Effector memory CD8-positive, alpha-beta T cell (primary cell): ENCODE results near the gene SLC12A5.
A peak's percentile ranks its signal among the peaks of the same experiment; 100 is the strongest.

Experiments
- ATAC-seq: fragments of 150-1000 bp; cut with Tn5 transposase; replicated peaks from 2 replicates; pipeline ENCODE4 v1.10.0; 2021; ENCODE audit warnings: mild to moderate bottlenecking, moderate library complexity
- DNase-seq, 3 experiments: peaks; one replicate each; pipeline ENCODE4 v3.0.0; 2021
- H3K27ac Mint-ChIP-seq, 2 donors: one replicate each; pipeline ENCODE4 v1.8.0; 2022; ENCODE audit warnings: mild to moderate bottlenecking in 2 of 2, mixed read lengths in 2 of 2, moderate library complexity in 2 of 2
- H3K27me3 Mint-ChIP-seq, 2 donors: one replicate each; pipeline ENCODE4 v1.8.0; 2022; ENCODE audit warnings: mixed read lengths in 2 of 2
- H3K36me3 Mint-ChIP-seq: one replicate; pipeline ENCODE4 v1.8.0; 2022; ENCODE audit warnings: mild to moderate bottlenecking, moderate library complexity, mixed read lengths; ENCODE audit not compliant: insufficient read depth
- H3K4me1 Mint-ChIP-seq, 2 donors: one replicate each; pipeline ENCODE4 v1.8.0; 2022; ENCODE audit warnings: low read depth in 2 of 2, mixed read lengths in 2 of 2
- H3K4me3 Mint-ChIP-seq, 2 donors: one replicate each; pipeline ENCODE4 v1.8.0; 2022; ENCODE audit warnings: mild to moderate bottlenecking in 2 of 2, mixed read lengths in 2 of 2, moderate library complexity in 2 of 2
- H3K9me3 Mint-ChIP-seq, 2 donors: one replicate each; pipeline ENCODE4 v1.8.0; 2022; ENCODE audit warnings: mixed read lengths in 2 of 2

The SLC12A5 gene

DNA sequence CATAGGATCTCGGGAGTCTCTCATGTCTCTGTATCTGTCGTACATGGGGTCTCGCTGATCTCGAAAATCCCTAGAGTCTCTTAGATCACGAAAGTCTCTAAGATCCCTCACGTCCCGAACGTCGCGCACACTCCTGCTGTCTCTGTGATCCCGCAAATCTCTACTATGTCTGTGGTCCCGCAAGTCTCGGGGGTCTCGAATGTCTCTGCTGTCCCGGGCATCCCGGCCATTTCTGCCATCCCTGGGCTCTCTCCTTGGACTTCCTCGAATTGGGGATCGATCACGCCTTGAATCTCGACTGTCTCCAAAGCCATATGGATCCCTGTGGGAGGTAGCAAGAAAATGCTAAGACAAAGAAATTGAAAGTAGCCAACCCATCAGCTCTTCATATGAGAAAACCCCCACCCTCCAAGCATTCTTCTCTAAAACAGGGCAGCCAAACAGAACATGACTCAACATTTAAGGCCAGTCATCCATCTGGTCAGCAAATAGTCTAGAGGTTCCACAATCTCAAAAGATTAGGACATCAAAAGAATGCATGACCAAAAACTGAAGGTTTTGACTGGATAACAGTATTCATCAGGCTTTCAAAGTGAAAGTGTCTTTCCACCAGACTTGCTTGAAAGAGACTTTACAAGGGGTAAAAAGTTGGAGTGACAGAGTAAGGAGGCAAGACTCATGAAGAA is 41.3 kb downstream of the SLC12A5 start:
- Mint-ChIP-seq H3K4me1 (peaks cover 3 to 14% of the 10 kb centered on the region in 2 donors), H3K4me3 (no peak overlapping the region), H3K9me3 (no peaks in the 10 kb centered on the region), H3K27ac (no peak overlapping the region), H3K27me3 (no peaks in the 10 kb centered on the region), H3K36me3 (peaks cover 36% of the 10 kb centered on the region)
- ATAC-seq (no peak), DNase-seq (no peak)

- H3K27ac Mint-ChIP-seq = no peak overlapping the region
- H3K4me1 Mint-ChIP-seq = peaks cover 3 to 14% of the 10 kb centered on the region in 2 donors
- ATAC-seq = no peak
- H3K9me3 Mint-ChIP-seq = no peaks in the 10 kb centered on the region
- peaks cover 28% of the 10 kb centered on the region for H3K36me3 Mint-ChIP-seq
- no peak for DNase-seq
- no peaks in the 10 kb centered on the region for H3K27me3 Mint-ChIP-seq
- H3K4me3 Mint-ChIP-seq = no peak overlapping the region
Observed at GRCh38 chr20:46071573-46071972, 42.6 kb downstream of the SLC12A5 start.

- peaks cover 3 to 19% of the 10 kb centered on the region in 2 donors for H3K4me1 Mint-ChIP-seq
- no peaks in the 10 kb centered on the region for H3K9me3 Mint-ChIP-seq
- no peaks in the 10 kb centered on the region for H3K27me3 Mint-ChIP-seq
Observed at GRCh38 chr20:46073024-46073423, 44.0 kb downstream of the SLC12A5 start.

GRCh38 chr20:46073443-46073842 is 44.4 kb downstream of the SLC12A5 start:
- H3K36me3 Mint-ChIP-seq = peaks cover 14% of the 10 kb centered on the region
- H3K27me3 Mint-ChIP-seq = no peaks in the 10 kb centered on the region
- H3K4me1 Mint-ChIP-seq = peaks cover 3 to 19% of the 10 kb centered on the region in 2 donors
- H3K4me3 Mint-ChIP-seq = no peak overlapping the region
- H3K27ac Mint-ChIP-seq = peak overlapping the region in 1 of 2 donors; percentile 71
- no peaks in the 10 kb centered on the region for H3K9me3 Mint-ChIP-seq
- DNase-seq = no peak
- no peak for ATAC-seq

More at GRCh38 chr20:46073024-46073423, 44.0 kb downstream of the SLC12A5 start:
- peaks cover 15% of the 10 kb centered on the region for H3K36me3 Mint-ChIP-seq
- H3K4me3 Mint-ChIP-seq = no peak overlapping the region
- no peak overlapping the region for H3K27ac Mint-ChIP-seq
- DNase-seq (no peak), ATAC-seq (no peak)

GRCh38 chr20:46074006-46074405 is 45.0 kb downstream of the SLC12A5 start:
- ATAC-seq = no peak
- Mint-ChIP-seq H3K4me3 (no peak overlapping the region), H3K36me3 (peaks cover 13% of the 10 kb centered on the region), H3K27me3 (no peaks in the 10 kb centered on the region), H3K27ac (peak overlapping the region in 1 of 2 donors; percentile 71), H3K4me1 (peaks cover 3 to 18% of the 10 kb centered on the region in 2 donors), H3K9me3 (no peaks in the 10 kb centered on the region)
- no peak for DNase-seq

DNA sequence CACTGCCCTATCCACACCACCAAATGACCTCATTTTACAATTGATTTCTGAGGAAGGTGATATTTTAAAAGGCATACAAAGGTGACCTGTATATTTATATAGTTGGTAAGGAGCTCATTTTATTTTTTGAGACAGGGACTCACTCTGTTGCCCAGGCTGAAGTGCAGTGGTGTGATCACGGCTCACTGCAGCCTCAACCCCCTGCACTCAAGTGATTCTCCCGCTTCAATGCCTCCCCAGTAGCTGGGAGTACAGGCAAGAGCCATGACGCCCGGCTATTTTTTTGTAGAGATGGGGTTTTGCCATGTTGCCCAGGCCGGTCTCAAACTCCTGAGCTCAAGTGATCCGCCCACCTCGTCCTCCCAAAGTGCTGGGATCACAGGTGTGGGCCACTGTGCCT is 47.8 kb downstream of the SLC12A5 start:
- H3K27ac Mint-ChIP-seq = no peak overlapping the region
- no peaks in the 10 kb centered on the region for H3K9me3 Mint-ChIP-seq
- peaks cover 13% of the 10 kb centered on the region for H3K36me3 Mint-ChIP-seq
- peaks cover 8 to 24% of the 10 kb centered on the region in 2 donors for H3K4me1 Mint-ChIP-seq
- DNase-seq = no peak
- H3K27me3 Mint-ChIP-seq = no peaks in the 10 kb centered on the region
- H3K4me3 Mint-ChIP-seq = no peak overlapping the region
- ATAC-seq = no peak

DNA sequence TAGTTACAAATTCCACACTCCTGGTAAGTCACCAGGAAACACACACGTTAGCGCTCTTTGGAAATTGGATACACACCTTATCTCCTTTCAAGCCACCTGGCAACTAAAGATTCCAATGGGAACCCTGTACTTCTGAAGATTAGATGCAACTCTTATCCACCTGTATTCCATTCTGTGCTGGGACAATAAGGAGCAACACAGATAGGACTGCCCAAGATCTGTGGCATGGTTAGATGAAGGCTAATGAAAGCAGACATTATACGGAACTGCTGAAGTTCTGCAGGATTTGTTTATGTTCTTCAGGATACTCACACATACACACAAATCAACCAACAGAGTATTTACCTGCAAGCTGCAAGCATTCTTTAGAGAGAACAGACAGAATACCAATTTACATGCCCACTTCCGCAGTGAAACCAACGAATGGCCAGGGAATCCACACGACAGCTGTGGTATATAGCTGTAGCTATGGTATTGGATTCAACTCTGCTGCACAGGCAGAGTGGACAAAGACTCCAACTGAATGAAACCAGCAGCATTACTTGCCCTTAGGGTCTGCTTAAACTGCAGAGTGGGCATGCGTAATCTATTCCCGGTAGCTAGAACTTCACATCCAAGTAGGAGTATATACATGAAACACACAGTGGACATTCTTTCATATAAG is 48.8 kb downstream of the SLC12A5 start:
- Mint-ChIP-seq H3K27ac (peak overlapping the region in 1 of 2 donors; percentile 25), H3K27me3 (no peaks in the 10 kb centered on the region), H3K9me3 (no peaks in the 10 kb centered on the region), H3K4me3 (no peak overlapping the region), H3K4me1 (peaks cover 10 to 31% of the 10 kb centered on the region in 2 donors), H3K36me3 (peaks cover 14% of the 10 kb centered on the region)
- ATAC-seq (no peak), DNase-seq (no peak)

- Mint-ChIP-seq H3K27ac (no peak overlapping the region), H3K4me1 (peaks cover 14 to 38% of the 10 kb centered on the region in 2 donors), H3K4me3 (no peak overlapping the region), H3K9me3 (no peaks in the 10 kb centered on the region), H3K36me3 (peaks cover 15% of the 10 kb centered on the region), H3K27me3 (no peaks in the 10 kb centered on the region)
- no peak for ATAC-seq
- DNase-seq = no peak
Observed at GRCh38 chr20:46078954-46079353, 49.9 kb downstream of the SLC12A5 start.

DNA sequence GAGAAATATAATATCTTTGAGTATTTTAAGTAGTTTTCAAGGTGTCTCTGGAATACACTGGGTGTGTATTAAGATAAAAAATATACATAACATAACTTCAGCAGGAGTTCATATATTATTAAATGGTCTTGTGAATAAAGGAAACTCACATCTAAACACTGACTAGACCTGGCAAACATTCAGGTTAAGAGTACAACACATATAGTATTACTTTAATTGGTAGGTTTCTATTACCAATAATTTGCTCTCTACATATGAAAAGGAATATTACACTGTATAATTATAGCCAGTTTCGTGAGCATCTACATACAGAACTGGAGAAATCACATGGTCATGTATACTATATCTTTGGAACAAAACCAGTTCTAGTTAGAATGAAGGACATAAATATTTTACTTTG is 52.1 kb downstream of the SLC12A5 start:
- DNase-seq (no peak), ATAC-seq (no peak)
- Mint-ChIP-seq H3K27me3 (no peaks in the 10 kb centered on the region), H3K9me3 (no peaks in the 10 kb centered on the region), H3K4me1 (peaks cover 17 to 48% of the 10 kb centered on the region in 2 donors), H3K4me3 (no peak overlapping the region), H3K36me3 (peaks cover 7% of the 10 kb centered on the region), H3K27ac (no peak overlapping the region)

DNA sequence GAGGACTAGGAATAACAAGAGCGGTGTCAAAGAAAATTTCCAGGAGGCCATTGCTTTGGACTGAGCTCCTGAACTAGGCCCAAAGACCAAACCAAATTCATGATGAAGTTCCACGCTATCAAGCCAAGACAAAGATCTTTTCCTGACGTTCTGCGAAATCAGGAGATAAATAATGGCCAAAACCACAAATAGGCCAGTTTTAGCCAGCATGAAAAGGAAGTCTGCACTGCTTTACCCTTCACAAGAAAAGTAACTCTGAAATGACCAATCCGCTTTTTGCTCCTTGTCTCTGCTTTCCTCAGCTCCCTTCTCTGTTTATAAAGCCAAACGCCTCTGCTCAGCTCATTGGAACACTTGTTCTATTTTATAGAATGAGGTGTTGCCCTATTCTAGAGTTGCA is 54.1 kb downstream of the SLC12A5 start:
- Mint-ChIP-seq H3K4me1 (peaks cover 28 to 63% of the 10 kb centered on the region in 2 donors), H3K27ac (peak overlapping the region in 1 of 2 donors; percentile 26), H3K9me3 (no peaks in the 10 kb centered on the region), H3K4me3 (no peak overlapping the region), H3K27me3 (no peaks in the 10 kb centered on the region), H3K36me3 (peaks cover 7% of the 10 kb centered on the region)
- no peak for ATAC-seq
- no peak for DNase-seq

- peaks cover 4% of the 10 kb centered on the region for H3K36me3 Mint-ChIP-seq
- DNase-seq (no peak), ATAC-seq (no peak)
- peak overlapping the region in 1 of 2 donors; percentile 26 for H3K27ac Mint-ChIP-seq
- no peaks in the 10 kb centered on the region for H3K9me3 Mint-ChIP-seq
- H3K4me1 Mint-ChIP-seq = peaks cover 31 to 68% of the 10 kb centered on the region in 2 donors
- H3K27me3 Mint-ChIP-seq = no peaks in the 10 kb centered on the region
- H3K4me3 Mint-ChIP-seq = no peak overlapping the region
Observed at GRCh38 chr20:46083531-46084061, 54.6 kb downstream of the SLC12A5 start.

DNA sequence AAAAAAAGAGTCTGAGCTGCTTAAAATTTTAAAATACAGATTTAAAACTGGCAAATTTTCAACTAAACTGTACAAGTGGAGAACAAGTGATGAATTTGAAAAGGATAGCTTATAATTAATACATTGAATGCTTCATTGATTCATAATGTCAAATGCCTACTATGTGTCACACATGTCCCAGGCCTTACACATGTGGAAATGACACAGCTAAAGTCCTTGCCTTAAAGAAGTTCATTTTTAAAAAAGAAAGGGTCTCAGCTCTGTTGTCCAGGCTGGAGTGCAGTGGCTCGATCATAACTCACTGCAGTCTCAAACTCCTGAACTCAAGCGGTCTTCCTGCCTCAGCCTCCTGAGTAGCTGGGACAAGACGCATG is 55.8 kb downstream of the SLC12A5 start:
- Mint-ChIP-seq H3K4me1 (peaks cover 30 to 66% of the 10 kb centered on the region in 2 donors), H3K9me3 (no peaks in the 10 kb centered on the region), H3K27ac (no peak overlapping the region), H3K36me3 (peaks cover 13% of the 10 kb centered on the region), H3K4me3 (peak overlapping the region in 1 of 2 donors; percentile 8), H3K27me3 (no peaks in the 10 kb centered on the region)
- DNase-seq (no peak), ATAC-seq (no peak)

GRCh38 chr20:46085179-46085851 is 56.3 kb downstream of the SLC12A5 start:
- no peak for DNase-seq

More at GRCh38 chr20:46085179-46085851, 56.3 kb downstream of the SLC12A5 start:
- Mint-ChIP-seq H3K4me3 (no peak overlapping the region), H3K9me3 (no peaks in the 10 kb centered on the region), H3K27ac (no peak overlapping the region), H3K4me1 (peaks cover 34 to 71% of the 10 kb centered on the region in 2 donors), H3K27me3 (no peaks in the 10 kb centered on the region), H3K36me3 (peaks cover 16% of the 10 kb centered on the region)
- ATAC-seq = no peak
